ENCODE measurements around the gene IFI35.

- no peak for TF ChIP-seq POLR2A (IDR thresholded peaks at IDR 0.05)
- no peak for TF ChIP-seq CTCF (IDR thresholded peaks at IDR 0.05)
Observed at GRCh38 chr17:43003542-43004172, 2.9 kb upstream of the IFI35 start.
